ENCODE results near the gene ISYNA1. TPM values are rescaled to one million over a fixed set of nuclear protein-coding genes. Genes with fewer than 3 reads are reported as not detected.
A peak's percentile ranks its signal among the peaks of the same experiment; 100 is the strongest.

ISYNA1 gene
- 5.0 and 11.7 TPM in 2 replicates for total RNA-seq
- 3.4 TPM for polyA plus RNA-seq (2012)

GRCh38 chr19:18437491-18438330 lies at the start of gene ISYNA1:
TSS of gene ISYNA1 (minus strand) at chr19:18438133. CDS start at chr19:18437979, 154 bp downstream.
- DNase-seq (ENCODE audit: low read depth), result no peak

GRCh38 chr19:18486746-18487145 lies 48.8 kb upstream of the ISYNA1 start:
- no peak for DNase-seq (ENCODE audit: low read depth)

GRCh38 chr19:18484992-18485391 lies 47.1 kb upstream of the ISYNA1 start:
- DNase-seq (ENCODE audit: low read depth), result no peak

- no peak for DNase-seq (ENCODE audit: low read depth)
Observed at GRCh38 chr19:18483119-18483890, 45.4 kb upstream of the ISYNA1 start.

- DNase-seq (ENCODE audit: low read depth), result no peak
Observed at GRCh38 chr19:18481505-18482222, 43.7 kb upstream of the ISYNA1 start.

- DNase-seq (ENCODE audit: low read depth), result peak; percentile 68
Observed at GRCh38 chr19:18480006-18480691, 42.2 kb upstream of the ISYNA1 start.

GRCh38 chr19:18478545-18479311 lies 40.8 kb upstream of the ISYNA1 start:
- DNase-seq (ENCODE audit: low read depth), result peak; percentile 68

GRCh38 chr19:18477974-18478373 lies 40.0 kb upstream of the ISYNA1 start:
- peak; percentile 60 for DNase-seq (ENCODE audit: low read depth)

- DNase-seq (ENCODE audit: low read depth), result no peak
Observed at GRCh38 chr19:18477042-18477779, 39.3 kb upstream of the ISYNA1 start.

- no peak for DNase-seq (ENCODE audit: low read depth)
Observed at GRCh38 chr19:18476507-18477041, 38.6 kb upstream of the ISYNA1 start.

- DNase-seq (ENCODE audit: low read depth), result no peak
Observed at GRCh38 chr19:18475762-18476331, 37.9 kb upstream of the ISYNA1 start.

GRCh38 chr19:18475004-18475453 lies 37.1 kb upstream of the ISYNA1 start:
- no peak for DNase-seq (ENCODE audit: low read depth)

GRCh38 chr19:18474366-18474887 lies 36.5 kb upstream of the ISYNA1 start:
- DNase-seq (ENCODE audit: low read depth), result no peak

- DNase-seq (ENCODE audit: low read depth), result no peak
Observed at GRCh38 chr19:18473706-18474087, 35.8 kb upstream of the ISYNA1 start.

GRCh38 chr19:18473003-18473705 lies 35.2 kb upstream of the ISYNA1 start:
- DNase-seq (ENCODE audit: low read depth), result no peak

GRCh38 chr19:18470787-18471186 lies 32.9 kb upstream of the ISYNA1 start:
- no peak for DNase-seq (ENCODE audit: low read depth)

GRCh38 chr19:18469069-18469846 lies 31.3 kb upstream of the ISYNA1 start:
- peak; percentile 67 for DNase-seq (ENCODE audit: low read depth)
